Ovary (tissue), 3 donors: ENCODE data around the gene CFH.

Source experiments
- CTCF ChIP-seq, 3 donors: fragments of 450-650 bp in 2 of 3; fragments of 200-600 bp in 1 of 3; IDR thresholded peaks; one replicate each; pipeline versions ENCODE4 v1.5.1 to v1.8.0; 2016 to 2022; ENCODE audit warnings: antibody characterized with exemption in 3 of 3, mild to moderate bottlenecking in 1 of 3
- POLR2A ChIP-seq: fragments of 450-650 bp; IDR thresholded peaks from one replicate; pipeline ENCODE4 v1.6.1; 2017; ENCODE audit warnings: antibody characterized with exemption, mild to moderate bottlenecking, moderate library complexity
- donor health status: DM: no; HTN: no; CAD: no.

- TF ChIP-seq CTCF (IDR thresholded peaks at IDR 0.05) = no peak
- TF ChIP-seq POLR2A = no peak
Observed at GRCh38 chr1:196689001-196689400, 37.2 kb downstream of the CFH start.
